GM19468 (cell line): ENCODE measurements around the gene ZBTB47.

Source experiments
- ATAC-seq: cut with Tn5 transposase; IDR thresholded peaks from one replicate; pipeline ENCODE4 v1.9.1; 2021; ENCODE audit warnings: mild to moderate bottlenecking, moderate library complexity, moderate number of reproducible peaks; ENCODE audit not compliant: unreplicated experiment; ENCODE audit errors: extremely low read depth

ZBTB47 gene

GRCh38 chr3:42707620-42708355 is 54.3 kb downstream of the ZBTB47 start:
- ATAC-seq = no peak

- ATAC-seq = no peak
Observed at GRCh38 chr3:42708611-42709151, 55.2 kb downstream of the ZBTB47 start.

GRCh38 chr3:42709621-42710020 is 56.1 kb downstream of the ZBTB47 start:
- no peak for ATAC-seq

- no peak for ATAC-seq
Observed at GRCh38 chr3:42710323-42711021, 57.0 kb downstream of the ZBTB47 start.

GRCh38 chr3:42711491-42712343 is 58.2 kb downstream of the ZBTB47 start:
- no peak for ATAC-seq

- no peak for ATAC-seq
Observed at GRCh38 chr3:42712344-42712648, 58.8 kb downstream of the ZBTB47 start.

- no peak for ATAC-seq
Observed at GRCh38 chr3:42712688-42713372, 59.3 kb downstream of the ZBTB47 start.

- ATAC-seq = no peak
Observed at GRCh38 chr3:42713747-42714146, 60.2 kb downstream of the ZBTB47 start.

GRCh38 chr3:42714171-42714852 is 60.8 kb downstream of the ZBTB47 start:
- ATAC-seq = no peak
